ENCODE measurements around the gene EPHB6. TPM values are rescaled to one million over a fixed set of nuclear protein-coding genes. Genes with fewer than 3 reads are reported as not detected.
A peak's percentile ranks its signal among the peaks of the same experiment; 100 is the strongest.

Gene EPHB6
- total RNA-seq, 2 experiments from 2014 or later = 0.41 to 0.57 TPM

DNA sequence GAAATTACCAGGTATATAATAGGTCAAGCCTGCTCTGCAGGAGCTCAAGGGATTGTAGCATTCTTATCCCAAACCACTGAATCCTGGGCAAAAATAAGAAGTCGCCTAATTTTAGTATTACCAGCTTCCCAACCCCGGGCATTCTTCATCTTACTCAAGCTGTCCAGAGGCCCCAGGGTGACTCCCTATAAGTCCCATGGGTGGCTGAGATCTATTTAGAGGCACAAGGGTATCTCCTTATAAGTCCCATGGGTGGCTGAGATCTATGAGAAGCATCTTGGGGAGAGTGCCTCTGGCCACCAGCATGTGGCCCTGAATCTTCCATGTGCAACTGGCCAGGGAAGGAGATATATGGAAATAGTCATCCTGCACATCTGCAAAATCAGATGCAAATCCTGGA lies 45.2 kb upstream of the EPHB6 start:
- Histone ChIP-seq H4K20me1 (ENCODE audit: insufficient read depth, low read length) (no peaks in the 10 kb centered on the region), H3K79me2 (ENCODE audit: insufficient read depth, low read depth, low read length) (no peaks in the 10 kb centered on the region), H3K9me3 (ENCODE audit: low read length) (no peaks in the 10 kb centered on the region), H3K4me3 (ENCODE audit: low read depth, low read length, poor library complexity, severe bottlenecking) (peak overlapping the region; percentile 56), H3K4me1 (ENCODE audit: insufficient read depth, low read length, poor library complexity, severe bottlenecking) (peaks cover 90% of the 10 kb centered on the region), H3K9me2 (ENCODE audit: insufficient read depth, low read length) (no peaks in the 10 kb centered on the region), H3K36me3 (ENCODE audit: insufficient read depth, low read length) (peaks cover 11% of the 10 kb centered on the region; the same call in 1 of the 2 replicates), H2AFZ (ENCODE audit: low read length) (no peak overlapping the region), H3K4me2 (ENCODE audit: low read length) (peak overlapping the region; percentile 84), H3K27ac (ENCODE audit: low read depth, low read length, poor library complexity, severe bottlenecking) (peak overlapping the region; percentile 100)
- DNase-seq (ENCODE audit: low spot score) = peak; percentile 62
- CTCF ChIA-PET (ENCODE audit: unreplicated experiment) = interaction anchor here (1.3 to 6.0 kb wide), 8 partner anchors 12 to 97 kb away, joined by 3 to 90 read pairs (median 16); no protein-coding TSS in a partner anchor
- POLR2A ChIA-PET = interaction anchor here (0.6 to 15.5 kb wide), 6 partner anchors 19 to 175 kb away, joined by 3 to 666 read pairs (median 14); partner anchors contain the start of gene PRSS2
- TSS peak; percentile 59 for BruUV-seq (replicated peaks)
- TF ChIP-seq, protein P1, sequence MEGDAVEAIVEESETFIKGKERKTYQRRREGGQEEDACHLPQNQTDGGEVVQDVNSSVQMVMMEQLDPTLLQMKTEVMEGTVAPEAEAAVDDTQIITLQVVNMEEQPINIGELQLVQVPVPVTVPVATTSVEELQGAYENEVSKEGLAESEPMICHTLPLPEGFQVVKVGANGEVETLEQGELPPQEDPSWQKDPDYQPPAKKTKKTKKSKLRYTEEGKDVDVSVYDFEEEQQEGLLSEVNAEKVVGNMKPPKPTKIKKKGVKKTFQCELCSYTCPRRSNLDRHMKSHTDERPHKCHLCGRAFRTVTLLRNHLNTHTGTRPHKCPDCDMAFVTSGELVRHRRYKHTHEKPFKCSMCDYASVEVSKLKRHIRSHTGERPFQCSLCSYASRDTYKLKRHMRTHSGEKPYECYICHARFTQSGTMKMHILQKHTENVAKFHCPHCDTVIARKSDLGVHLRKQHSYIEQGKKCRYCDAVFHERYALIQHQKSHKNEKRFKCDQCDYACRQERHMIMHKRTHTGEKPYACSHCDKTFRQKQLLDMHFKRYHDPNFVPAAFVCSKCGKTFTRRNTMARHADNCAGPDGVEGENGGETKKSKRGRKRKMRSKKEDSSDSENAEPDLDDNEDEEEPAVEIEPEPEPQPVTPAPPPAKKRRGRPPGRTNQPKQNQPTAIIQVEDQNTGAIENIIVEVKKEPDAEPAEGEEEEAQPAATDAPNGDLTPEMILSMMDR (conservative IDR thresholded peaks at IDR 0.05; ENCODE audit: low read length) = no peak
- TF ChIP-seq EZH2phosphoT487 (IDR thresholded peaks at IDR 0.05; ENCODE audit: borderline replicate concordance, low read depth, low read length) = no peak
- intact Hi-C loops (cut with micrococcal nuclease; ENCODE audit: unreplicated experiment) = loop anchor here (1.0 to 10.0 kb wide), 6 partner anchors 38 to 478 kb away; partner anchors contain the start of gene CASP2

DNA sequence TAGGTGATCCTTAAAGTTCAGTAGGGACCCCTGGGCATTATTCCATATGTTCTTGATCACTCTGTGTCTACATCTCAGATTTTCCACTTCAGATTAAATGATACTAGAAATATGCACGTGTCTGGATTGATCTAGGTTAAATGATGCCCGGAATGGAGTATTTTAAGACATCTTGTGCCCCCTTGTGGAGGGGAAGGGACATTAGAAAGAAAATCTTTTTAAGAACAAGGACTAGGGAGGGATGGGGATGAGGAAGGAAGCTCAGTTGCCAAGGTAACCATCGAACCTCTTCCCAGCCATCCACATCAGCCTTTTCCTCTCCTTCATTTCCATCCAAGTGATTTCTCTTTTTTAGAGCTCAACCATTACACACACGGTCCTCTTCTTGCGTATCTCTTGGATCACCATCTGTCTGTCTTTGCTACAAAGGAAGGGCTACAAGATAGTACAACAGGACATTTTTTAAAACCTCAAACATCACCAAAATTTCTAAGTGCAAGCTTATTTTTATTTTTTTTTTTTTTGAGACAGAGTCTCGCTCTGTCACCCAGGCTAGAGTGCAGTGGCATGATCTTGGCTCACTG lies 43.6 kb upstream of the EPHB6 start:
- Histone ChIP-seq H3K4me3 (ENCODE audit: low read depth, low read length, poor library complexity, severe bottlenecking) (no peak overlapping the region), H3K4me2 (ENCODE audit: low read length) (peak overlapping the region; percentile 84)
- DNase-seq (ENCODE audit: low spot score) = peak; percentile 85

More for the DNA sequence above, 43.6 kb upstream of the EPHB6 start:
- Histone ChIP-seq H2AFZ (ENCODE audit: low read length) (peak overlapping the region; percentile 78; the same call in 1 of the 2 replicates), H3K79me2 (ENCODE audit: insufficient read depth, low read depth, low read length) (no peaks in the 10 kb centered on the region), H4K20me1 (ENCODE audit: insufficient read depth, low read length) (no peaks in the 10 kb centered on the region), H3K27ac (ENCODE audit: low read depth, low read length, poor library complexity, severe bottlenecking) (peak overlapping the region; percentile 100), H3K9me2 (ENCODE audit: insufficient read depth, low read length) (no peaks in the 10 kb centered on the region), H3K36me3 (ENCODE audit: insufficient read depth, low read length) (no peaks in the 10 kb centered on the region), H3K4me1 (ENCODE audit: insufficient read depth, low read length, poor library complexity, severe bottlenecking) (peaks cover 74% of the 10 kb centered on the region), H3K9me3 (ENCODE audit: low read length) (no peaks in the 10 kb centered on the region)
- BruUV-seq (replicated peaks) = no TSS peak
- ChIA-PET POLR2A (interaction anchor here (0.8 to 15.5 kb wide), 17 partner anchors 10 to 202 kb away, joined by 3 to 666 read pairs (median 4); partner anchors contain the start of gene PRSS2), CTCF (ENCODE audit: unreplicated experiment) (interaction anchor here (0.6 to 6.0 kb wide), 13 partner anchors 14 to 179 kb away, joined by 3 to 90 read pairs (median 5); partner anchors contain the start of gene PRSS2)
- no peak for TF ChIP-seq EZH2phosphoT487 (IDR thresholded peaks at IDR 0.05; ENCODE audit: borderline replicate concordance, low read depth, low read length)
- TF ChIP-seq, protein P1 (conservative IDR thresholded peaks at IDR 0.05; ENCODE audit: low read length) = peak; percentile 89
- intact Hi-C loops (cut with micrococcal nuclease; ENCODE audit: unreplicated experiment) = loop anchor here (1.0 kb wide), 4 partner anchors 28 to 179 kb away; no protein-coding TSS in a partner anchor

All from OCI-LY7 (cell line).